Middle frontal gyrus (tissue), 1 donor: Measurements from ENCODE around the gene ARID2.

ENCODE experiments used
- DNase-seq: peaks from one replicate; pipeline ENCODE4 v3.0.0-alpha.2; 2015; ENCODE audit warnings: low spot score; ENCODE audit errors: extremely low spot score

ARID2 gene, protein sequence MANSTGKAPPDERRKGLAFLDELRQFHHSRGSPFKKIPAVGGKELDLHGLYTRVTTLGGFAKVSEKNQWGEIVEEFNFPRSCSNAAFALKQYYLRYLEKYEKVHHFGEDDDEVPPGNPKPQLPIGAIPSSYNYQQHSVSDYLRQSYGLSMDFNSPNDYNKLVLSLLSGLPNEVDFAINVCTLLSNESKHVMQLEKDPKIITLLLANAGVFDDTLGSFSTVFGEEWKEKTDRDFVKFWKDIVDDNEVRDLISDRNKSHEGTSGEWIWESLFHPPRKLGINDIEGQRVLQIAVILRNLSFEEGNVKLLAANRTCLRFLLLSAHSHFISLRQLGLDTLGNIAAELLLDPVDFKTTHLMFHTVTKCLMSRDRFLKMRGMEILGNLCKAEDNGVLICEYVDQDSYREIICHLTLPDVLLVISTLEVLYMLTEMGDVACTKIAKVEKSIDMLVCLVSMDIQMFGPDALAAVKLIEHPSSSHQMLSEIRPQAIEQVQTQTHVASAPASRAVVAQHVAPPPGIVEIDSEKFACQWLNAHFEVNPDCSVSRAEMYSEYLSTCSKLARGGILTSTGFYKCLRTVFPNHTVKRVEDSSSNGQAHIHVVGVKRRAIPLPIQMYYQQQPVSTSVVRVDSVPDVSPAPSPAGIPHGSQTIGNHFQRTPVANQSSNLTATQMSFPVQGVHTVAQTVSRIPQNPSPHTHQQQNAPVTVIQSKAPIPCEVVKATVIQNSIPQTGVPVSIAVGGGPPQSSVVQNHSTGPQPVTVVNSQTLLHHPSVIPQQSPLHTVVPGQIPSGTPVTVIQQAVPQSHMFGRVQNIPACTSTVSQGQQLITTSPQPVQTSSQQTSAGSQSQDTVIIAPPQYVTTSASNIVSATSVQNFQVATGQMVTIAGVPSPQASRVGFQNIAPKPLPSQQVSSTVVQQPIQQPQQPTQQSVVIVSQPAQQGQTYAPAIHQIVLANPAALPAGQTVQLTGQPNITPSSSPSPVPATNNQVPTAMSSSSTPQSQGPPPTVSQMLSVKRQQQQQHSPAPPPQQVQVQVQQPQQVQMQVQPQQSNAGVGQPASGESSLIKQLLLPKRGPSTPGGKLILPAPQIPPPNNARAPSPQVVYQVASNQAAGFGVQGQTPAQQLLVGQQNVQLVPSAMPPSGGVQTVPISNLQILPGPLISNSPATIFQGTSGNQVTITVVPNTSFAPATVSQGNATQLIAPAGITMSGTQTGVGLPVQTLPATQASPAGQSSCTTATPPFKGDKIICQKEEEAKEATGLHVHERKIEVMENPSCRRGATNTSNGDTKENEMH (N-terminal part only)

DNA sequence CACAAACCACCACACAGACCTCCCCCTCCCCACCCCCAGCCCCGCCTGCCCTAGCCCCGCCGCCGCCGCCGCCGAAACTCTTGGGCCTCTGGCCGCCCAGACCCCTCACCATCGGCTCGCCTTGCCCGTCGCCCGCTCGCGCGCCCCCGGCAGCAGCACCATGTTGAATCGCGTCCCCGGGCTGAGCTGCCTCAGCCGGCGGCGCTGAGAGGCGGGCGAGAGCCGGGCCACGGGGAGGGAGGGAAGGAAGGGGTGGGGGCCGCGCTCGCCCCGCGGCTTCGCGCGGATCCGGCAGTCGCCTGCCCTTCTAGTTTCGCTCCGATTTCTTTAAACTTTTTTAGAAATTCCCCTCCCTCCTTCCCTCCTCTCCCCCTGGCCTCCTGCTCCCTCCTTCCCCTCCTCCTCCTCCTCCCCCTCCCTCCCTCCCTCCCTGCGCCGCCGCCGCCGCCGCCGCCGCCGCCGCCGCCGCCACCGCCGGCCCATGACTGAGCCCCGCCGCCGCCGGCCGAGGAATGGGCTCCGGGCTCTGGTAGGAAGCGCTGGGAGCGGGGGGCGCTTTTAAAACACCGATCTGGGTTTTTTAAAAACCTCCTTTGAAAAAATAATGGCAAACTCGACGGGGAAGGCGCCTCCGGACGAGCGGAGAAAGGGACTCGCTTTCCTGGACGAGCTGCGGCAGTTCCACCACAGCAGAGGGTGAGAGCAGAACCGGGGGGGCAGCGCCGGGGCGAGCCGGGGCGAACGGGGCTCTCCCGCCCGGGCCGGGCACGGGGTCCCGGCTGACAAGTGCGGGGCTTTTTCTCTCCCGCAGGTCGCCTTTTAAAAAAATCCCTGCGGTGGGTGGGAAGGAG lies at the start of gene ARID2:
TSS of gene ARID2 (plus strand) at position 474 of the 851 bp plus-strand sequence. CDS start at position 605, 131 bp downstream.
- DNase-seq, result no peak

DNA sequence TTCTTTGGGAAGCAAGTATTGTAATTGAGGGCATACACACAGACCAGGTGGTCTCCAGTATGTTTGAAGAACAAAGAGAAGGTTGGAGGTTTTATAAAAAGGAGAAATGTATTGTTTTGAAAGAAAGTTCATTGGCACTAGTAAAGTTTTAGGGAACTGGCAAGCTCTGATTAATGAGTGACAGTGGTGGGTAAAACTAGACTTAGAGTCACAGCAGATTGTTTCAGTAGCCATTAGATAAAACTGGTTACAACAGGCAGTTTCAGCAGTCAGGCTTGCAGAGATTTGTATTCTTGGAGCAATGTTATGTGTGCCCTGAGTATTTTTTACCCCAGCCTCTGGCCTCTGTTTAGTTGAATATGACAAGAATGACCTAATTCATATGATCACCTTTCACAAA lies 49.1 kb upstream of the ARID2 start:
- DNase-seq, result no peak

DNA sequence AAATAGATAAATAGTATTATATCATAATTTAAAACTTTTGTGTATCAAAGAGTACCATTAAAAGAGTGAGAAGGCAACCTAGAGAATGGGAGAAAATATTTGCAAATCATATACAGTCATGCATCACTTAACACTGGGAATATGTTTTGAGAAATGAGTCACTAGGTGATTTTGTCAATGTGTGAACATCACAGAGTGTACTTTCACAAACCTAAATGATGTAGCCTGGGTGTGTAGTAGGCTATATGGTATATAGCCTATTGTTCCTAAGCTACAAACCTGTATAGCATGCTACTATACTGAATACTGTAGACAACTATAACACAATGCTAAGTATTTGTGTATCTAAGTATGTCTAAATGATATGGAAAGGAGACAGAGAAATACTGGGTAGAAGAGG lies 48.0 kb upstream of the ARID2 start:
- no peak for DNase-seq

DNA sequence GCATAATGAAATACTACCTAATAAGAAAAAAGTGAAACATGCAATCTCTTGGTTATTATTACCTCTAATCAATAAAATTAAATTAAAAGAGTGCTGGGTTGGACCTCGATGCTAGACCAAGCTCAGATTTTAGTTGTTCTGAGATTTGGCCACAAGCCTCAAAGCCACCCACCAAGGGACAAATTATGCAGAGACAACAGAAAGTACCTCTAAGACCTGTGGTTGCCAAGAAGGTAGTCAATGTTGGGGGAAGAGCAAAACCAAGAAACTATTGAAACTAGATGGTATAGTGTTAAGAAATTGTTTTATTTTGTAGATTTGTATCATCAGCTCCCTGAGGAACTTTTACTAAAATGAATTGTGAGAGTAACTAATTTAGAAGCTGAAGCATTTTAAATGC lies 43.8 kb upstream of the ARID2 start:
- no peak for DNase-seq

DNA sequence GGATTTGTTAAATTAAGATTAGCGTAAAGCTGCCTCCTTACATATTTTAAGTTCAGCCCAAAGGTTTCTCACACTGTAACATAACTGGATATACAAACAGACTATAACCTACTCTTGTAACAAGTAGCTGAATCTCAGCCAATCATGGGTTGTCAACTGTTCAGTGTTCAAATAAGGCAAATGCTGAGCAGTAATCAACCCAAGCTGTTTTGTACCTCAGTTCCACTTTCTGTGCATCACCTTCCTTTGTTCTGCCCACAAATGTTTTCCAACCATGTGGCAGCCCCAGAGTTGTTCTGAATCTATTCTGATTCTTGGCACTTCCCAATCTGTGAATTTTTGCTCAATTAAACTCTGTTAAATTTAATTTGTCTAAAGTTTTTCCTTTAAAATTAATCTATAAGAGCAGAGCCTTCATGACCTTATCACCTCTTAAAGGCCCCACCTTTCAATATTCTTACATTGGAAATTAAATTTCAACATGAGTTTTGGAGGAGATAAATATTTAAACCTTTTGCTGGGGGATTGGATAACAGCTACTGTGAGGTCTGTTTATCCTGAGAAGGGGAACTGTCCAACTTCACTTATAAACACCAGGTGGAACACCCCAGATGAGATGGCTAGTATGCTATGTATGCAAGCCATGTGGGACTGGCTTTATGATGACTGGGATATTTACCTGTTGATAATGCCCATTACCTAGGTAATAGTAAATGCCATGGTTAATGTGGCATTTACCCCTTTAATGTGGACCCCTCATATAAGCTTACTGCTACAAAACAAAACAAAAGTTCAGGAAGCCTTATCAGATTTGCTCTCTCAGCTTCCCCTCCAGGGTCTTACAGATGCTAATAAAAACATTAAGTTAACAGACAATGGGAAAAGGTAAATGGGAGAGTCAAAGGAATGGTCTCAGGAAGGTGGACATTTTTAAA lies 42.2 kb upstream of the ARID2 start:
- DNase-seq, result no peak

DNA sequence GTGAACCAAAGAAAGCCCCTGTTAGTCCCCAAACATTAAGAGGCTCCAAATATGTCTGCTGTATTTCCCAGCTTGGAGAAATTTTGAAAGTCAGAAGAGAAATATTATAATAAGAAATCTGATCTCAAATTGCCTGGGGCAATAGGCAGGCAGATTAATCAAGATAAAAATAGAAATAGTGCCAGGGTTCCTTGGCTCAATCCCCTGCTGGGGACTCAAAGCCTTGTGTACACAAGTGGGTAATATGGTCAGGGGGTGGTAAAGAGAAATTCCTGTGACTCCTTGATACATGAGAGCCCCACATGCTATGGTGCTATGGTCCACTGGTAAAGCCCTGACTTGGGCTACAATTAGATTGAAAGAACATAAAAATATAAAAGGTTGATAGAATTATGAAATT lies 41.3 kb upstream of the ARID2 start:
- no peak for DNase-seq

DNA sequence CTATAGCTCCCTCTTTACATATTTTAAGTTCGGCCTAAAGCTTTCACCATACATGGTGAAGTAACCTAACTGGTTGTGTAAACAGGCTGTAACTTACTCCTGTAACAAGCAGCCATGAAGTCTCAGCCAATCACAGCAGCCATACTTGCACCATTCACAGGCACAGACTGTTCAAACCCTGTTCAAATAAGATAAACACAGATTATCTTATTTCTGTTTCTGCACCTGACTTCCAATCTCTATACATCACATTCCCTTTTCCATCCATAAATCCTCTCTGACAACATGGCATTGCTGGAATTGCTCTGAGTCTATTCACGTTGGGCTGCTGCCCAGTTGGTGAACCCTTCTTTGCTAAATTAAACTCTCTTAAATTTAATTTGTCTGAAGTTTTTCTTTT lies 34.5 kb upstream of the ARID2 start:
- no peak for DNase-seq

DNA sequence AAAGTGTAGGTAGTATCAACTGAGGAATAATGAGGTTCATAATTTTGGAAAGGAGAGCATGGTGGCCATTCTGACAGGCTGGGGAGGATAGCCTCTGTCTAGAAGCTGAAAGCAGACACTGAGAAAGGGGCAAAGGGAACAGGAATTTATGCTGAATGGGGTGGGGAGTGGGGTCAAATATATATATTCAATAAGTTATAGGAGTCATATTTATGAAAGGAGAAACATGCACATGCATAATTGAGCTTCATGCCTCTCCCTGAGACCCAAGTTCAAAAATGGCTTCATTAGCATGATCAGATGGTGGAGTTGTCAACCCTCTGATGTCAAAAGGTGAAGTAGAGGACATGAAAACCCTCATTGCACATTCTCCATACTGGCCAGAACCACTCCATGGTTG lies 33.9 kb upstream of the ARID2 start:
- DNase-seq, result no peak

DNA sequence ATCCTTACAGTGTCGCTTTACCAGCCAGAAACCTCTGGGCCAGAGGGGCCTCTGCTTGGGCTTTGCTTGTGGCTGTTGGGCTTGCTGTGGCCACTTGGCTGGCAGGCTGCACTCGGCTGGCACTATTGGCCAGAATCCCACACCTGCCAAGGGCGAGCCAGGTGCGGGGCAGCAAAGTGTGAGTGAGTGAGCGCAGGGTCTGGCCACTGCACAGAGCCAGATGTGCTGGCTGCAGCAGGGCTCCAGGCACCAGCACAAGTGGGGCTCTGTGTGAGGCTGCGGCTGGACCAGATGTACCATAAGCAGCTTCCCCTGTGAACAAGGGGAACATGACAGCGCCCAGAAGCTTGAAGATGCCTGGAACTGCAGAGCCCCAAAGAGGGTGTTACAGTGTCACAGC lies 33.5 kb upstream of the ARID2 start:
- no peak for DNase-seq

DNA sequence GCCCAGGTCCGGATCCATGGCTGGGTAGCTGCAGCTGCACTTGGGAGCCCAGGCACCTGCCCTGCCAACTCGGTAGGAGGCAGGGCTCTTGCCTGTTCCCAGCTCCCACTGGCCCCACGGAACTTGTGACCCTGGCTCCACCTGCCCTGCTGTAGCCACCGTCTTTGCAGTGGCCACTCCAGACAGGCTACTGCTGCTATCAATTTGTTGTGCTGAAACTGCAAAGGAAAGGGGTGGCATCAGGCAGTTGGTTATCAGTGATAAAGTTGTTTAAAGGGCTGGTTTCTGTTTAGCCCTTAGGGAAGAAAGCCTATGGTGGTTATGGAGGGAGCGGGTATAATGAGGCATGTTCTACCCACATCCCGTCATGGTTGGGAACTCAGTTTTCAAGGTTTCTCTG lies 32.1 kb upstream of the ARID2 start:
- no peak for DNase-seq

DNA sequence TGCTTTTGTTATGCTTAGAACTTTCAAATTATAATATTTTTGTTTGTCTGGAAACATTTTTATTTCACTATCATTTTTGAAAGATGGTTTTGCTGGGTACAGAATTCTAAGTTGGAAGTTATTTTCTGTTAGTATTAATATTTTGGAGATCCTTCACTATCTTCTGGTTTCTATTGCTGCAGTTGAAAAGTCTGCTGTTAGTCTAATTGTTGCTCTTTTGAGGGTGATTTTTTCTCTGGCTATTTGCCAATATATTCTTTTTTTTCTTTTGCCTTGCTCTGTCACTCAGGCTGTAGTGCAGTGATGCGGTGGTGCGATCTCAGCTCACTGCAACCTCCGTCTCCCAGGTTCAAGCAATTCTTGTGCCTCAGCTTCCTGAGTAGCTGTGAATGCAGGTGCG lies 28.2 kb upstream of the ARID2 start:
- no peak for DNase-seq

DNA sequence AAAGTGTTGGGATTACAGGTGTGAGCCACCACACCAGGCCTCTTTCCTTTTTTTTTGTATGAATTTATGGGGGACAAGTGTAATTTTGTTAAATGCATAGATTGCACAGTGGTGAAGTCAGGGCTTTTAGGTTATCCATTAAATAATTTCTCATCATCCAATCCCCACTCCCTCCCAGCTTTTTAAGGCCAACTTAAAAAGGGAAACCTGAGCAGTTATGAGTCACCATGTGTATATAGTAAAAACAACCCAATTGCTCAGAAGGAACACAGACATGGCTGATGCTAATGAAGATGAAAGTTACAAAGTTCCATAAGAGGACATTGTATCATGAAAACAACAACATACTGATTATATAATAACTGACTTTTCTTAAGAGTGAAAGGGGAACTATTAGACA lies 25.6 kb upstream of the ARID2 start:
- no peak for DNase-seq

DNA sequence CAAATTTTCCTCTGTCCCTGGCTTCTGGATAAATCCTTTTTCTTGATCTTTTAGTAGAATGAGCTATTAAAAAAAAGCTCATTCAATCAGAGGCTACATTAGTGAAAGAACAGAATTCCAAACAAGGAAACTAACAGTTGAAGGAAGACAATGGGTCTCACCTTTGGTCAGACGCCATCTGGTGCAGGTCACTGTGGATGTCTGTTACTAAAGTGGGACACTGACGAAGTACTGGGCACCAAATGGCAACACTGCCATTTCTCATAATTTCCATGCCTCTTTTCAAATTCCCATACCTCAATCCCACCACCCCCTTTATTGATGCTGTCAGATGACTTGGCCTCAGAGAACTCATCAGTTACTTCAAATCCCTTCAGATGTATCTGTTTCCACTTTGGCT lies 24.5 kb upstream of the ARID2 start:
- DNase-seq, result no peak

DNA sequence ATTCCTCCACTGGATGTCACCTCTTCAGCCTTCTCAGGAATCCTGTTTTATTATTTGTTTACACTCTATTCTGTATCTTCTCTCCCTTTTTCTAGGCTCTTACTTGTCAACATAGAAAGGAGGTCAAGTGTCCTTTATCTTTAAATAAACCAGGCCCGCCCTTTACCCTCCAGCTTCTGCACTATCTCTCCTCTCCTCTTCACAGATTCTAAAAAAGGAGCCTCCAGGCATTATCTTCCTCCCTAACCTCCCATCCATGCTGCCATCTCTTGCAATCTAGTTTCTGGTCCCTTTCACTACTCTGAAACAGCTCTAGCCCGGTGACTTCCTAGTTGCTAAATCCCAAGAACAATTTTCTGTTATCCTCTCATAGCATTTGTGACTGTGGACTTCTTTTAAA lies 24.1 kb upstream of the ARID2 start:
- DNase-seq, result no peak

DNA sequence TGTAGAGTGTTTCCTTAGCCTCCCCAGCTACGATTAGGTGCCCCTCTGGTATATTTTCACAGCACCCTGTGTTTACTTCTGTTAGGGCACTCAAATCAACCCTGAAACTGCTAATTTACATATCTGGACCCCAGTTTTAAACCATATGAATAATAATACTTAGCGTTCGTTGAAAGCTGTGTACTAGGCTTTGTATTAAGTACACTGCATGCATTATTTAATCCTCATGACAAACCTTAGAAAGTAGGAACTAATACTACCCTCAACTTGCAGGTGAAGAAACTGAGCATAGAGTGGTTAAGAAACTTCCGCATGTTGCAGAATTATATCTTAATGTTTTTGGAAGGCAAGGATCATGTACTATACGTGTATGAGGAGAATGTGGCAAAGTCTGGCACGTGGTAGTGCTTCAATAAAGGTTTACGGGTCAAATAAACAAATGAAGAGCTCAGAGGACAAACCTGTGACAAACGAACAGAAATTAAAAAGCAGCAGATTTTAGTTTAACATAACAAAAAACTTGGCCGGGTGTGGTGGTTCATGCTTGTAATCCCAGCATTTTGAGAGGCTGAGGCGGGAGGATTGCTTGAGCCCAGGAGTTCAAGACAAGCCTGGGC lies 22.2 kb upstream of the ARID2 start:
- DNase-seq, result no peak

DNA sequence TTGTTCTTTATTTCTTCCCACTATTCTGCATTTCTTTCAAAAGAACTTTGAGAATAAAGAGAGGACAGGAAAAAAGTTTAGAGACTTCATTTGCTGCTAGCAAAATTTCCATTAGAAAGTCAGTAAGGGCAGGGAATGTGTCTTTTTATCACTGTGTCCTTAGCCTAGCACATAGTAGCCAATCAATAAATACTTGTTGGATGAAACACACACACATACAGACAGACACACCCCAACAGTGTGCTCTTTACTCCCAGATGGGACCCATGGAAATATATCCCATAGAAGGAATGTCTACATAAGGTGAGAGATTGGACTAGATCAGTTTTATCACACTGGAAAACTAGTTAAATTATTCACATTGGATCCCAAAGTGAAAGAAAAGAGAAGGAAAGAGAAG lies 21.1 kb upstream of the ARID2 start:
- DNase-seq, result no peak

DNA sequence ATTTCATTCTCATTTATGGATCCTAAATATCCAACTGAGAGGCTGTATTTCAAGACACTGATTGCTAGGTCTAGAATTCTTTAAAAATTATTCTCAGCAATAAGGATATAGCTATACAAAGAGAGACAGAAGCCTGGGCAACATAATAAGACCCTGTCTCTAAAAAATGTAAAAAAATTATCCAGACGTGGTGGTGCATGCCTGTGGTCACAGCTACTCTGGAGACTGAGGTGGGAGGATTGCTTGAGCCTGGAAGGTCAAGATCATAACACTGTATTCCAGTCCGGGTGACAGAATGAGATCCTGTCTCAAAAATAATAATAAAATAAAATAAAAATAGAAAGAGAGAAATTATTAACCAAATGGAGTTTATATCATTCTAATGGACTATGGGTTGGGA lies 20.6 kb upstream of the ARID2 start:
- DNase-seq, result no peak

DNA sequence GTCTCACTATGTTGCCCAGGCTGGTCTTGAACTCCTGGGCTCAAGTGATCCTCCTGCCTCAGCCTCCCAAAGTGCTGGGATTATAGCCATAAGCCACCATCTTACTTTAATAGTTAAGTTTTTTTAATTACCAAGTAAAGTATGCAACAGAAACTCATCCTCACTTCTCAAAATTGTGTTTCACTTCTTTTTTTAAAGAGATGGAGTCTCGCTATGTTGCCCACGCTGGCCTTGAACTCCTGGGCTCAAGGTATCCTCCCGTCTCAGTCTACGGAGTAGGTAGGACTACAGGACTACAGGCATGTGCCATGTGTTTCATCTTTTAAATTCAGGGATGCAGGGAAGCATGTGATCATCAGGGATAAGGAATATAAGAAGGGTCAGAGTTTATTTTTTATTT lies 17.2 kb upstream of the ARID2 start:
- DNase-seq, result no peak

DNA sequence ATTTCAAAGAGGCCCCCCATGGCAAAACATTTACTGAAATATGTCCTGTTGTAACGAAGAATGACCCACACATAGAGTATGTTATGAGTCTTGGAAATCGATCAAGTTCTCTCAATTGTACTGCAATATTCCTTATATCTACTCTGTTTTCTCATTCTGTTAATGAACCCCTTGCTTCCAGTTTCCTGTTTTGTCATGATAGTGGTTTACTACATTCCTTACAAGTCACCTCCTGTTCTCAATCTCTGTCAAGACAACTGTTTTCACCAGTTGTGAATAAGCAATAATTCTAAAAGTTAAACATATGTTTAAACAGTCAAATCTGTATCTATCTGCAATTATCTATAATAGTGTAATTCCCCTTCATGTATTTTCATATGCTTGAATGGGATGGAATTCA lies 16.4 kb upstream of the ARID2 start:
- no peak for DNase-seq
